Fibroblast of skin of right biceps (primary cell): ENCODE measurements around the gene CRYAB.
A peak's percentile ranks its signal among the peaks of the same experiment; 100 is the strongest.

Experiments used
- DNase-seq: peaks from one replicate; pipeline ENCODE4 v3.0.0-alpha.2; 2013

Gene CRYAB, protein sequence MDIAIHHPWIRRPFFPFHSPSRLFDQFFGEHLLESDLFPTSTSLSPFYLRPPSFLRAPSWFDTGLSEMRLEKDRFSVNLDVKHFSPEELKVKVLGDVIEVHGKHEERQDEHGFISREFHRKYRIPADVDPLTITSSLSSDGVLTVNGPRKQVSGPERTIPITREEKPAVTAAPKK

DNA sequence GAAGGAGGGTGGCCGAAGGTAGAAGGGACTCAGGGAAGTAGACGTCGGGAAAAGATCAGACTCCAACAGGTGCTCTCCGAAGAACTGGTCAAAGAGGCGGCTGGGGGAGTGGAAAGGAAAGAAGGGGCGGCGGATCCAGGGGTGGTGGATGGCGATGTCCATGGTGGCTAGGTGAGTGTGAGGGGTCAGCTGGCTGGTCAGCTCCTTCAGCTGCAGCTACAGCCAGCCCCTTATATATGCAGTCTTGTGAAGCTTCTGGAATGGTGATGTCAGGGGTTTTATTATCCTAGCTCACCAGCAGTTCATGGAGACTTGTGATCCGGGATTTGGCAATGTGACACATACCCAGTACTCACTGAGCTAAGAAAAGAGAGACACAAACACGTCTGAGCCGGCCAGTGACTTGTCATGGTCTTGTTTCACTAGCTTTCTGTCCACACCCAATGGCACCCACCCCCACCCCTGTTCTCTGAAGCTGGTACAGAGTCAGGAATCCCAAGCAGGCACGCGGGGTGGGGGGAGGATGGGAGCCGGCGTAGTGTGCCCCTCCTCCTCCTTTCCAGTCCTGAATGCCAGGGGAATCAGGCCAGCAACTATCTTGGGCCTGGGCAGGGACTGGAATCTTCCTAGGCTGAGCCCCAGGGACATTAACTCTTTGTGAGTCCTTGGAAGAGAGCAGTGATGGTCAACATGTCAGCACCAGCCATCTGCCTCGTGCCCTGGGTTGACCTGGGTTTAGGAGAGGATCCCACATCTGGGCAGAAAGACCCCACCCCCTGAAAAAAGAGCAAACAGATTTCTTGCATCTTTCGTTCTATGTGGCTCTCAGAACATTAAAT, at the start of gene CRYAB:
TSS of gene CRYAB (minus strand) at position 208 of the 839 bp plus-strand sequence. CDS start at position 162, 46 bp downstream.
- DNase-seq = peak; percentile 96

DNA sequence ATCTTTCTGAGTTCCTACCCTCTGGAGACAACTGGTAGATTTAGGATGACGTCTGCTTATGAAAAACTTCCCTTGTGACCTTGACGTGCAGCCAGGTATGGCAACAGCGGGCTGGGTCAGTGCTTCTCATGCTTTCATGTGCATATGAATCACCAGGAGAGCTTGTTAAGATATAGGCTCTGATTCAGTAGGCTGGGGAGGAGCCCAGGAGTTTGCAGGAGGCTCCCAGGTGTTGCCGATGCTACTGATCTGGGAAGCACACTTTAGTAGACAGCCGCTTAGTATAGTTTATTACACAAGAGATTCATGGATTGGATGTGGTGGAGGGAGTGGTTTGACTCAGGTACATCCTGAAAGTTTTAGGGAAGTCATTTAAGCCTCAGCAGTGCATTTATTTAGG, 49.3 kb upstream of the CRYAB start:
- no peak for DNase-seq

DNA sequence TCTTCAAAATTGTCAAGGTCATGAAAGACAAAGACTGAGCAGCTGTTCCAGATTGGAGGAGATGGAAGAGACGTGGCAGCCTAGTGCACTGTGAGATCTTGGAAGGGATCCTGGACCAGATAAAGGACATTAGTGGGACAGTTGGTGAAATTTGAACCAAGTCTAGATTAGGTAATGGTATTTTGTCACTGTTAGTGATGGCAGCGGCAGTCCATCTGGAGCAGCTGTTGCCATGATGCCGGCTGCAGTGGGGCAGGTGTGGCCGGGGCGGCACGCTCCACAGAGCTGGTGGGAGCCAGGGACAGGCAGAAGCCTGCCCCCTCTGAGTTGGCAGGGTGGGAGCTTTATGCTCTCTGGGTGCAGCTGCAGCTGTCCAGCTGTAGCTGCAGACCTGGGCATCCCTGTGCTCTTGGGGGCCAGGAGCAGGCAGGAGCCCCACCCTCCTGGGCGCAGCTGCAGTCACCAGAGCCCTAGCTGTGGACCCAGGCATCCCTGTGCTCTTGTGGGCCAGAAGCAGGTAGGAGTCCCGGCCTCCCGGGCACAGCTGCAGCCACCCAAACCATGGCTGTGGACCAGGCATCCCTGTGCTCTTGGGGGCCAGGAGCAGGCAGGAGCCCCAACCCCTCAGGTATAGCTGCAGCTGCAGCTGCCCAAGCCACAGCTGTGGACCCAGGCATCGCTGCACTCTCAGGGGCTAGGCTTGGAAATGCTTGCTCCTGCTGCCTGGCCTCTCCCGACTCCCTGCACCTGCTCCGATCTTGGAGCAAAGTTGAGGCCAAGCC, 46.3 kb upstream of the CRYAB start:
- no peak for DNase-seq

DNA sequence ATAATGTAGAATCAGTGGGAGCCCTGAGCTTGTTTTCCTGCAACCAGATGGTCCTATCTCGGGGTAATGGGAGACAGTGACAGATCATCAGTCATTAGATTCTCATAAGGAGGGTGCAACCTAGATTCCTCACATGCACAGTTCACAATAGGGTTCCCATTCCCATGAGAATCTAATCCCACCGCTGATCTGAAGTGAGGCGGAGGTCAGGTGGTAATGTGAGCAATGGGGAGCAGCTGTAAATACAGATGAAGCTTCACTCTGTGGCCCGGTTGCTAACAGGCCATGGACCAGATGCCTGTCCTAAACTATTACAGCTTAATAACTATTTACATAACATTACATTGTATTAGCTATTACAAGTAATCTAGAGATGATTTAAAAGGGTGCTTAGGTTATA, 42.6 kb upstream of the CRYAB start:
- DNase-seq = no peak

DNA sequence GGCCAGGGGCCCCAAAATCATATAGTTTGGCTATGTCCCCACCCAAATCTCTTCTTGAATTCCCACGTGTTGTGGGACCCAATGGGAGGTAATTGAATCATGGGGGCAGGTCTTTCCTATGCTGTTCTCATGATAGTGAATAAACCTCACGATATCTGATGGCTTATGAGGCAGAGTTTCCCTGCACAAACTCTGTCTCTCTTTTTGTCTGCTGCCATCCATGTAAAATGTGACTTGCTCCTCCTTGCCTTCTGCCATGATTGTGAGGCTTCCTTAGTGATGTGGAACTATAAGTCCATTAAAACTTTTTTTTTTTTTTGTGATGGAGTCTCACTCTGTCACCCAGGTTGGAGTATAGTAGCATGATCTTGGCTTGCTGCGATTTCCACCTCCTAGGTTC, 40.0 kb upstream of the CRYAB start:
- no peak for DNase-seq

DNA sequence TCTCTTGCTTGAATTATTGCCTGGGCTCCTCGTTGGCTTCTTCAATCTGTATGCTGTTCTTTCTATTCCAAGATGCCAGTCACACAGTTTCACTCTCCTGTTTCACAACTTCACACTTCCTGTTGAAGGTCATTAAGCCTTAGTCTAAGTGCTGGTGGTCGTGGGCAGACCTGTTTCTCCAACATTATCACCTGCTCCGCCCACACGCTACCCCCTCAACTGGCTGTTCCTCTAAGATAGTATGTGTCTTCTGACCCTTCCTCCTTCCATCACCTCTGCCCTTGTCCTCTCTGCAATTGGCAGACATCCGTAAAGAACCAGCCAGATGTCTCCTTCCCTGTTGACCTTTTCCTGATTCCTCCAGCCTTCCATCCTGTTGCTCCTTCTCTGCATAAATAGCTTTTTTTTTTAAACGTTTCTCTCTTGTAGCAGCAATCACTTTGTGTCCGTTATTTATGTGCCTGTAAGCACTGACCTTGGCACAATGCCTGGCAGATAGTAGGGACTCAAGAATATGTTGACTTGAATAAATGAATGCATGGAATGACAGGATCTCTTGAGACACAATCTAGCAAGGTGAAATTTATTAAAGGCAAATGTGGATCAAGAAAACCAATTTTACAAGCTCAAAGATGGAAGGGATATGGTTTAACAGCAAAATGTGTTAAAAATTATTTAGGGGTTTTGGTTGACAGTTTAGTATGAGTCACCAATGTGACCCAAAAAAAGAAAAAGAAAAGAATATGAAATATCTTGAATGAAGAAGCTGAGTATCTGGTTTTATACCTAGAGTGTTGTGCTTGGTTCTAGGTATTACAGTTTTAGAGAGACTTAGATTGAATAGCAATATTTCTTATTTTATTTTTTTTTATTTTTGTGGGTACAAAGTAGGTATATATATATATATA, 38.2 kb upstream of the CRYAB start:
- DNase-seq = no peak

DNA sequence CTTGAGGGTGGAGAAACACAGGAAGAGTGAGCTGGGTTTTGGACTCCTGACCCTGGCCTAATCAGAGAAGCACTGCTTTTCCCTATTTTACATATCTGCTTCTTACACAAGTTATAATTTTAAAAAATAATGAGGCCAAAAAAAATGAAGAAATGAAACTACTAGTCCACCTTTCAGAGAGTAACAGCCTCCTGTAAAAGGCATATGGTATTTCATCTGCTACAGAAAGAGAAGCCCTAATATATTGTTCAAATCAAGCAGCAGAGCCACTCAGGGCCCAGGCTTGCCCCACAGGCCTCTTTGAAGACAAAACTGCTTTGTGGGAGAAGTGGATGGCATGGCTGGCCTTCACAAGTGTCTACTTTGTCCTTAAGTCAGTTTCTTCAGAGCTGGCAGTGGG, 35.6 kb upstream of the CRYAB start:
- DNase-seq = no peak

DNA sequence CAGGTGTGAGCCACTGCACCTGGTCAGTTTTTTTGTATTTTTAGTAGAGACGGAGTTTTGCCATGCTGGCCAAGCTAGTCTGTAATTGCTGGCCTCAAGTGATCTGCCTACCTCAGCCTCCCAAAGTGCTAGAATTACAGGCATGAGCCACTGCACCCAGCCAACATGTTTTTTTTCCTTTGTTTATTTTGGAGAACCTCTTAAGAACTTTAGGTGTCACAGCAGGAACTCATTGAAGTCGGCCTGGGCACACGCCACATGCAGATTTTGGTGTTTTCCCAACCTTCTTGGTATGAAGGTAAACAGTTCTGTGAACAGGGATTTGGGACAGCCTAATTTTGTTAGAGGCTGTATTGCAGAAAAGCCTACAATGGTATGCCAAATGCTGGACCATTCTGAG, 34.9 kb upstream of the CRYAB start:
- no peak for DNase-seq

DNA sequence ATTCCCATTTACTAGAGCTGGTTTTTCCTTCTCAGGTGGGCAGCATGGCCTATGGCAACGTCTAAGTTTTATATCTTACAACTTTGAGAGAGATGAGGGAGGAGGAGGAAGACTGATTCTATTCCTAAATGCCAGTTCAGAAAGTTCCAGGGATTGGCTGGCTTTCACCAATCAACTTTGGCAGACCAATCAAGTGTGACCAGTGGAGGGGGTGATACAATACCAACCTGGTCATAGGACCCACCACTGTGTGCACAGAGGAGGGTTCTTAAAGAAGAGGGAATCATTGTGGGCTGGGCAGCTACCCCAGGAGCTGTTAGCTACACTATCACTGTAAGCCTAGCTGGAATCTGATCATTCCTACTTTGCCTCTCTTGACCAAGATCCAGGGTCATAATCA, 33.6 kb upstream of the CRYAB start:
- DNase-seq = no peak

DNA sequence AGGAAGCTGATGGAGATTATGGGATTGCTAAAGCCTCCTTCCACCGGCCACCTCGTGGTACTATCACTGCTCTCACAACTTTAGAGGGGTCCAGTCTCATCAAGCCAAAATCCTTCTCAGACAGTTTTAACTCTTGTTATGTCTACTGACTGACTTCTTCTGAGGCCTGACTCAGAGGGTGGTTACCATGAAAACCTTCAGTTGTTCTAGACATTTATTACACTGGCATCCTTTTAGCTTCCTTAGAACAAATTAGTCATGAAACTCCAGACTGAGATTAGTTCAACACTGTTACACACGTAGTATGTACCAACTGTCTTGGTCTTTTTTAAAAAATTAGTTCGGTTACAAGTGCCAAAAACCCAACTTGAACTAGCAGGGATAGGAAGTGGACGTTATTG, 33.1 kb upstream of the CRYAB start:
- DNase-seq = peak; percentile 90

DNA sequence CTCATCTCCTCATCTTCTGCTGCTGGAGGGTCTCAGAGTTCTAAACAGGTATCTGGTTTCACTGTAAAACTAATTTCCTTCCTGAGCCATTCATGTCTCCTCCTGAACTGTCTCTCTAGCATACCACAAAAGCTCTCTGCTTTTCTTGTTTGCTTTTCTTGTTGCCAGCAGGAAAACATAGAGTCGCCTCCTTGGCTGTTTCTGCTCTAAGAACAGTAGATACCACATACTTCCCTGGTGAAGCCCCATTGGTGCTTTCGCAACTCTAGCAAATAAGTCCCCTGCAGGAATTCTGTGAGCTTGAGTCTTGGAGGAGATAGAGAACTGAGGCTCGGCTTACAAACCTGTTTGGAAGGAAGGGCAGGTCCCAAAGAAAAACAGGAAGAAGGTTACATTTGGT, 32.6 kb upstream of the CRYAB start:
- peak; percentile 85 for DNase-seq

DNA sequence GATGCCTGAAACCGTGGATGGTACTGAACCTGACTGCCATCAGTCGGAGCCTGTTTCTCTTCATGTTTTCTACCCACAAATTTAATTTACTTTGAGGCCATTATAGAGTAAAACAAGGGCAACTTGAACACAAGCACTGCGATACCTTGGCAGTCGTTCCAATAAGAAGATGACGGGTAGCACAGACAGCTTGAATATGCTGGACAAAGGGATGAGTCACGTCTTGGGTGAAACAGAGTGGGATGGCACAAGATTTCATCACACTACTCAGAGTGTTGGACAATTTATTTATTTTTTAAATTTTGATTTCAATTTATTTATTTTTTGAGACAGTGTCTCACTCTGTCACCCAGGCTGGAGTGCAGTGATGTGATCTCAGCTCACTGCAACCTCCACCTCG, 31.3 kb upstream of the CRYAB start:
- DNase-seq = peak; percentile 29

DNA sequence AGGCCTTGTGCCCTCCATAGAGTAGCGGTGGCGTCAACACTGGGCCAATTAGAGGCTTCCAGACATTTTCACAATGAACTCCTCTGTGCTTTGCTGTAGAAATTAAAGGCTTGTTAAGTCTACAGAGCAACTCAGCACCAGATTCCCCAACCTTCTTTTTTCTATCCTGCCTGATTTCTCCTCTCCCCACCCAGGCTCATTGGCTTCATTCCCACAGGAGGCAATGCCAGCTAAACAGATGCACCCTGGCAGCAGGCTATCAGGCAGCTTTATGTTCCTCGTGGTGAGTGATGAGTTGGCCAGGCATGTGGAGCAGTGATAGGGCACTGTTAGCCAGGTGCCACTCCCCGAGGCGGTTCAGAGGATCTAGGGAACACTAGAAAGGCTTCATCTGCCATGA, 30.4 kb upstream of the CRYAB start:
- DNase-seq = no peak

DNA sequence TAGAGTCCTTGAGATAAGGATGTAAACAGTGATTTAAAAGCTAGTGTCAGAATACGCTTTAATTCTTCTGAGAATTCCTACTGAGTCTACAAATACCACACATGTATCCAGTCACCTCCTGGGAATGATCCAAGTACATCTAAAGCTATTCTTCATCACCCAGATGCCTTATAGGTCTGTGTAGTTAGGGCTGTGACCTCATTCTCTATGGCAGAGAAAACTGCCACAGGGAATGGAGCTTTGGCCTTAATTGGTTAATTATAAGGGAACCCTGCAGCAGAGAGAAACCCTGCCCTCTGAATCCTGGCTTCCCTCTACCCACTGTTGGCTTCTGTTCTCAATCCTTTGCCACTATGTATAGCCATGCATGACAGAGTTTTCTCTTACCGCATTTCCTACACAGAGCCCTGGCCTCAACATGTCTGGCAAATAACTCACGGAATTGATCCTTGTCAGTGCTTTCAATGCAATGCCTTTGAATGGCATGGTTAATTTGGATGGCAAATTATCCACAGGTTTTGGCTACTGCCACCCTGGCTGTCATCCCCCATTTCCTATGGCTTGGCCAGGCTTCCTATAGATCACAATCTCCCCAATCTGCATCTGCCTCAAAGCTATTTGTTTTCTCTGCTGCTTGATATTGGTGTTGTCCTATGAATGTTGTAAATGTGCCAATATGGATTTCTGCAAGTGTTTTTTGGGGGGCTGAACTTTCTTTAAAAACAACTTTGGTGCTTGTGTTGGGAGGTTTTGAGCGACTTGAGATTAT, 28.4 kb upstream of the CRYAB start:
- DNase-seq = peak; percentile 94

DNA sequence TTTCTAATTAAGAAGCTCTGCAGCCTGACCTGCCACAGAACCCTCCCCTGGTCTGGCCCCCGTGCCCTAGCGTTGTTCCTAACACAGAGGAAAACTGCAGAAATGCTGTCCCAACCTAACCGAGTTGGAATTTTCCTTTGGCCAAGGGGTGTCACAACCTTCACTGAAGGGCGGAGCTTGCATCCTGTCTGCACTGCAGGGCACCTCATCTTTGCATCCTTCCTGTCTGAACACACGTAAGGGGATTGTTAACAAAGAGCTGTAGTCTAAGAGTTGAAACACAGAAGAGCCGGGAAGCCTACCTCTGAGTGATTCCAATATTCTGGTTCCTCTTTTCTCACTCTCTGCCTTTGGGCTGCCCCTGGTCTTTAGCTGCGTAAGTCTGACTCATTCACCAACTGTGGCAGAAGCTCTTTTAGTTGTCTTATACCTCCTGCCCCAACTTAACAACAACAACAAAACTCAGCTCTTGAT, 27.2 kb upstream of the CRYAB start:
- DNase-seq = peak; percentile 54

DNA sequence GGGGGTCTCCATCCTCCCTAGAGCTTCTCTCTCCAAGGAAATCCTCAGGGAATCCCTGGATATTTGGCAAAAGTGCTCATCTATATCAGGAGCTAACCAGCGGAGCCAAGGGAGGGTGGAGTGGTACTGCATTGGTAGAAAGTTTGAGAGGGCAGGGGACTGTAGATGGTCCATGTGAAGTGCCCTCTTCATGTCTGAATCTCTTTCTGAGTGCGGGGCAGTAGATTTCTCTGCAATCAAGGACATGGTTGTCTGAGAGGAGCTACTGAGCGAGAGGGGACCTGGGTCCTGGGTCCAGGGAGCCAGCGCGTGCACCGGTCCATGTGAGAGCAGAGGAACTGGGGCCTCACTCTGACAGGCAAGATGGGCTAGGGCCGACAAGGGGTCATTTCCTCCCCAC, 26.3 kb upstream of the CRYAB start:
- peak; percentile 22 for DNase-seq

DNA sequence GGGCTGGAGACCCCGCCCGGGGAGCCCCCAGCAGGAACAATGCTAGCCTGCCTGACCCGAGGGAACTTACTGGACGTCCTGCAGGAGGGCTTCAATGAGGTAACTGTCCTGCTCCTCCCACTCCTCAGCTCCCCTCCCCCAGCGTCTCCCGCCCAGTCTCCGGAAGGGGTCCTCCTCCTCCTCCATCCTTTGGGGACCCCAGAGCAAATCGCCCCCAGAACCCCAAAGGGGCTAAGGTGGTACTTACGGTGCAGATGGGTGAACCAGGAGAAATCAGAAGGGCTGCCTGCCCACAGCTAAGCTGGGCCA, 25.8 kb upstream of the CRYAB start:
- no peak for DNase-seq

DNA sequence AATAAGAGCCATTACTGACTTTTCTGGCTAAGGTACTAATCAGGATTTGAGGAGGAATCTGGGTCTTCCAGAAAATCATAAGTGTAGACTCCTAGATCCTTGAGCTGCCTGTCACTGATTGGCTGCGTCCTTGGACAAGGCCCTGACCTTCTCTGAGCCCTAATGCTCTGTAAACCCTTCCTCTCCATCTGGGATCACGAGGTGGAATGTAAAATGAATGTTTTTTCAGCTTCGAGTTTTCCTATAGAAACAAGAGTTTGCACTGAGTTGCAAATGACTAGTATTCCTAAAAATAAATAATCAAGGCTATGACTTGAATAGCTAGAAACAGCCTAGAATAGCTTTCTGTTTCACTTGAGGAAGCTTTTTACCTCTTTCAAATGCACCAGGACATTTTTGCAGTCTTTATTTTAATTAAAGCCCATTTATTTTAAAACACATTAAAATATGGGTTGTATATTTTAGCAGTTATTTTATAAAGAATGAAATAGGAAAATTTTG, 24.5 kb upstream of the CRYAB start:
- DNase-seq = no peak

DNA sequence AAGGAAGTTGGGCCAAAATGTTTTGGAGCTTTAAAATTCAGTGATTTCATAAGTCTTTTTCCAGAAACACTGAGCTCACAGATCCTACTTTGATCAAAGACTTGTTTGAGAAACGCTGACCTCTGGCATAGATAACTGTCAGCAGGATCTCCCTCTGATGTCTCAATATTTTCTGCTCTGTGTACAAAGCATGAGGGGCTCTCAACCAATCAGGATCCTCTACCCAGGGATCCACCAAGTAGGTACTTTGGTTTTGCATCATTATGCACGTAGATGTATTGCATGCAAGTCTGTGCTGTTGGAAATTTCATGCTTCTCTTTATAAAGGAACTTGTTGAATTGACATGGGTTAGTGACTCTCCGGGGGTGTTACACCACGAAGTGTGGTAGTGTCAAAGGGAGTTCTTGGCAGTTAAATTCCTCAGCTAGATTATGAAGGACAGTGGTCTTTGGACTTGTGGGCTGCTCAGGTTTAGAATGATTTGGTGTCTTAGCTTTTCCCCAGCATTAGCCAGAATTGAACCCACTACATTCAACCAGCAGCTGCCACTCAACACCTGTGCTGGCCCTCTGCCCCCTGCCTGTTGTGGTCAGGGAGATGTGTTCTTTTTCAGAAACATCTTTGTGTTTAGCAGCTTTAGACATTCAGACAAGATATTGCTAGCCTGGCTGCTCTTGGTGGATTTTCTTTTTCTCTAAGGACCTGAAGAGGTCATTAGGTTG, 23.9 kb upstream of the CRYAB start:
- DNase-seq = no peak

DNA sequence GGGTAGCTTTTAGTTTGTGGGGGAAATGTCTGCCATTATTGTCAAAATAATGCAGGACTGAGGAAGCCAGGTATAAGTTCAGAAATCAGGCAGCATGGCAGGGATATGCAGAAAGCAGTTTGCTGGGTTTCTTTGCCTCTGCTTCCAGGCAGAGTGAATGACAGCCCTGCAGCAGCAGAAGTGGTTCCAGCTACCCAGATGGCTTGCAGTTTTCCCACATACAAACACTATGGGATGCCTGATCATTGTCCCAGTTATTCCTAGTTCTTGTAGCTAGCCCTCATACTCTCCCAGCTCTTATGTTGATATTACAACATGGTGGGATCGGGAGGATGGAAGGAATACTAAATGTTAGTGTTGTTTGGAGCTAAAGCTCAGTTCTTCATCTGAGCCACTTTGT, 22.7 kb upstream of the CRYAB start:
- DNase-seq = no peak

DNA sequence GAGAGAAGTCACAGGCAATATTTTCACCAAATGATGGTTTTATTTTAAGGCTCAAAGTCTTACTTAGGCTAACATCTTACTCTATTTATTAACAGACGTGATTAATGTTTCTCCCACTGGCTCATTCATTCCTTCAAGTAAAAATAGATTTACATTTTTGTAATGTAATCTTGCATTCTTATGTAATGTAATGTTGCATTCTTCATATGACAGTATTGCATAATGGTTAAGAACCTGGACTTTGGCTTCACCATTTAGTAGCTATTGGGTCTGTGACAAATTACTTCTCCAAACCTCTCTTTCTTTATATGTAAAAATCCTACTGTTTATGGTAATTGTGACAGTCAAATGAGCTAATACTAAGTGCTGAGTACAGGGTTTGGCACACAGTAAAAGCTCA, 22.3 kb upstream of the CRYAB start:
- peak; percentile 50 for DNase-seq
